IMR-90 (cell line): ENCODE measurements around the gene FDXR.

Experiments used
- BHLHE40 ChIP-seq: fragments of 150-350 bp; IDR thresholded peaks from 2 replicates; pipeline ENCODE4 v1.6.1; 2016; ENCODE audit warnings: mild to moderate bottlenecking, low read depth, low read length
- CEBPB ChIP-seq: IDR thresholded peaks from 2 replicates; pipeline ENCODE4 v1.6.1; 2012; ENCODE audit warnings: low read depth, low read length, improper control_type of control experiment
- CHD1 ChIP-seq: IDR thresholded peaks from 2 replicates; pipeline ENCODE4 v1.6.1; 2012; ENCODE audit warnings: low read depth, low read length, improper control_type of control experiment
- FOS ChIP-seq: fragments of 150-350 bp; IDR thresholded peaks from 2 replicates; pipeline ENCODE4 v1.6.1; 2016; ENCODE audit warnings: low read depth, low read length
- MAFK ChIP-seq: IDR thresholded peaks from 2 replicates; pipeline ENCODE4 v1.6.1; 2012; ENCODE audit warnings: low read depth, low read length, improper control_type of control experiment
- MAZ ChIP-seq: IDR thresholded peaks from 2 replicates; pipeline ENCODE4 v1.6.1; 2012; ENCODE audit warnings: low read depth, mild to moderate bottlenecking, low read length, improper control_type of control experiment, moderate library complexity, borderline replicate concordance
- MXI1 ChIP-seq: IDR thresholded peaks from 2 replicates; pipeline ENCODE4 v1.6.1; 2012; ENCODE audit warnings: low read depth, mild to moderate bottlenecking, low read length, moderate library complexity, borderline replicate concordance
- POLR2A ChIP-seq: IDR thresholded peaks from 2 replicates; pipeline ENCODE4 v1.6.1; 2012; ENCODE audit warnings: mild to moderate bottlenecking, low read depth, low read length
- RAD21 ChIP-seq: IDR thresholded peaks from 2 replicates; pipeline ENCODE4 v1.6.1; 2012; ENCODE audit warnings: low read length, improper control_type of control experiment
- RCOR1 ChIP-seq: IDR thresholded peaks from 2 replicates; pipeline ENCODE4 v1.6.1; 2012; ENCODE audit warnings: mild to moderate bottlenecking, low read length, improper control_type of control experiment; ENCODE audit not compliant: insufficient replicate concordance
- RFX5 ChIP-seq: IDR thresholded peaks from 2 replicates; pipeline ENCODE4 v1.8.0; 2012; ENCODE audit warnings: low read depth, mild to moderate bottlenecking, low read length, moderate library complexity
- TF ChIP-seq, protein P1 (sequence below): conservative IDR thresholded peaks from 2 replicates; pipeline ENCODE4 v1.5.1; 2012; ENCODE audit warnings: mild to moderate bottlenecking, low read depth, low read length, improper control_type of control experiment
- TF ChIP-seq, protein P2 (sequence below): fragments of 150-350 bp; IDR thresholded peaks from 2 replicates; pipeline ENCODE4 v1.6.1; 2017; ENCODE audit warnings: mild to moderate bottlenecking, antibody characterized with exemption, low read length, low read depth

DNA sequence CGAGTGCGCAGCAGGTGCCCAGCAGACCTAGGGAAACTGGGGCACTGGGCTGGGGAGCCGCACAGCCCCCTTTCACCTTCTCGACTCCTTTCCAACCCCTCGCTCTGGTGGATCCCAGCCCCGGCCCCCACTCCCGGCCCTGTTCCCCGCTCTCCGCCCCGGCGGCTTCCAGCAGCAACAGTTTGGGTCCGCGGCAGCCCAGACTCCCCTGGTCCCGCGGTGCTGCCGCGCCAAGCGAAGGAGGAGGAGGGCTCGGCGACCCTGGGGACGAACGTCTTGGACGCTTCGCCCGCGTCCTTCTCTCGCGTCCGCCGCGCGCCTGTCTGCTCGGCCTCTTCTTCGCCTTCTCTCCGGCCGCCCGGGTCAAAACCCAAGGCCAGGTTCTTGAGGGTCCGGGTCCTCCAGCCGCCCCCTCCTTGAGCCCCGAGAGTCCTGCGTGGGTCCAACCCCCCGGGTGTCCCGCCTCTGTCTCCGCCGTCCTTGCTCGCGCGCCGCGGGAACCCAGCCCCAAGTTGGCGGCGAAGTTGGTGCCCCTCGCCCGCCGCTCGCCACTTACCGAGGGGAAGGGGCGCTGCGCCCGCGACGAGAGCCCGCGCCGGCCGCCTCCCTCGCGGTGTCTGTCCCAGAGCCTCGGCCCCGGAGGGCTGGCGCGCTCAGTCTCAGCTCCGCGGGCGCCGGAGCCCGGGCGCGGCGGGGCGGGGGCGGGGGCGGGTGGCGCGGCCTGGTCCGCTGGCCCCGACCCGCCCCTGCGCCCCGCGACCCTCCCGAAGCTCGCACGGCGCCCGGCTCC lies 11.7 kb downstream of the FDXR start:
- TF ChIP-seq BHLHE40 (no peak), POLR2A (no peak), MXI1 (no peak), RFX5 (no peak), MAZ (no peak), FOS (no peak), CHD1 (no peak), CEBPB (no peak), RCOR1 (no peak), MAFK (no peak), RAD21 (no peak)
- TF ChIP-seq, protein P1, sequence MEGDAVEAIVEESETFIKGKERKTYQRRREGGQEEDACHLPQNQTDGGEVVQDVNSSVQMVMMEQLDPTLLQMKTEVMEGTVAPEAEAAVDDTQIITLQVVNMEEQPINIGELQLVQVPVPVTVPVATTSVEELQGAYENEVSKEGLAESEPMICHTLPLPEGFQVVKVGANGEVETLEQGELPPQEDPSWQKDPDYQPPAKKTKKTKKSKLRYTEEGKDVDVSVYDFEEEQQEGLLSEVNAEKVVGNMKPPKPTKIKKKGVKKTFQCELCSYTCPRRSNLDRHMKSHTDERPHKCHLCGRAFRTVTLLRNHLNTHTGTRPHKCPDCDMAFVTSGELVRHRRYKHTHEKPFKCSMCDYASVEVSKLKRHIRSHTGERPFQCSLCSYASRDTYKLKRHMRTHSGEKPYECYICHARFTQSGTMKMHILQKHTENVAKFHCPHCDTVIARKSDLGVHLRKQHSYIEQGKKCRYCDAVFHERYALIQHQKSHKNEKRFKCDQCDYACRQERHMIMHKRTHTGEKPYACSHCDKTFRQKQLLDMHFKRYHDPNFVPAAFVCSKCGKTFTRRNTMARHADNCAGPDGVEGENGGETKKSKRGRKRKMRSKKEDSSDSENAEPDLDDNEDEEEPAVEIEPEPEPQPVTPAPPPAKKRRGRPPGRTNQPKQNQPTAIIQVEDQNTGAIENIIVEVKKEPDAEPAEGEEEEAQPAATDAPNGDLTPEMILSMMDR = no peak
- TF ChIP-seq, protein P2, sequence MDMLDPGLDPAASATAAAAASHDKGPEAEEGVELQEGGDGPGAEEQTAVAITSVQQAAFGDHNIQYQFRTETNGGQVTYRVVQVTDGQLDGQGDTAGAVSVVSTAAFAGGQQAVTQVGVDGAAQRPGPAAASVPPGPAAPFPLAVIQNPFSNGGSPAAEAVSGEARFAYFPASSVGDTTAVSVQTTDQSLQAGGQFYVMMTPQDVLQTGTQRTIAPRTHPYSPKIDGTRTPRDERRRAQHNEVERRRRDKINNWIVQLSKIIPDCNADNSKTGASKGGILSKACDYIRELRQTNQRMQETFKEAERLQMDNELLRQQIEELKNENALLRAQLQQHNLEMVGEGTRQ = no peak
